NT2/D1 (cell line): ENCODE data around the gene CCDC78.

Experiments used
- DNase-seq: peaks from one replicate; pipeline ENCODE4 v3.0.0-alpha.2; 2011; ENCODE audit warnings: low read depth, low spot score
- H3K27me3 ChIP-seq: 2 replicates; pipeline ENCODE4 v1.6.0; 2011; ENCODE audit warnings: mild to moderate bottlenecking; ENCODE audit not compliant: insufficient read length, insufficient read depth
- H3K36me3 ChIP-seq: 2 replicates; pipeline ENCODE4 v1.6.1; 2011; ENCODE audit warnings: mild to moderate bottlenecking, low read length, mixed read lengths; ENCODE audit not compliant: insufficient read depth, insufficient read length
- H3K4me1 ChIP-seq: 2 replicates; pipeline ENCODE4 v1.5.1; 2011; ENCODE audit not compliant: insufficient read depth, insufficient read length
- H3K4me3 ChIP-seq: 2 replicates; pipeline ENCODE4 v1.5.1; 2011; ENCODE audit warnings: low read depth; ENCODE audit not compliant: insufficient read length
- H3K9ac ChIP-seq: 2 replicates; pipeline ENCODE4 v1.6.0; 2011; ENCODE audit warnings: low read depth; ENCODE audit not compliant: insufficient read length
- H3K9me3 ChIP-seq: 2 replicates; pipeline ENCODE4 v1.5.1; 2011; ENCODE audit warnings: mild to moderate bottlenecking, low read length; ENCODE audit not compliant: insufficient read depth
- SUZ12 ChIP-seq: IDR thresholded peaks from 2 replicates; pipeline ENCODE4 v1.6.1; 2011; ENCODE audit not compliant: insufficient read length, insufficient read depth; ENCODE audit errors: extremely low read depth
- YY1 ChIP-seq: IDR thresholded peaks from 2 replicates; pipeline ENCODE4 v1.6.1; 2011; ENCODE audit not compliant: insufficient read length, insufficient read depth
- ZNF274 ChIP-seq: IDR thresholded peaks from 2 replicates; pipeline ENCODE4 v1.6.1; 2011; ENCODE audit warnings: mild to moderate bottlenecking, low read depth, low read length

Gene CCDC78

GRCh38 chr16:769184-769784 lies 43.0 kb upstream of the CCDC78 start:
- TF ChIP-seq SUZ12, result no peak
- no peak for TF ChIP-seq ZNF274
- TF ChIP-seq YY1, result no peak
- H3K27me3 ChIP-seq, result no peaks in the 10 kb centered on the region
- H3K9ac ChIP-seq, result no peak overlapping the region
- DNase-seq, result no peak
- H3K9me3 ChIP-seq, result no peaks in the 10 kb centered on the region
- H3K4me3 ChIP-seq, result no peak overlapping the region
- no peaks in the 10 kb centered on the region for H3K36me3 ChIP-seq
- H3K4me1 ChIP-seq, result peaks cover 17% of the 10 kb centered on the region

- H3K9ac ChIP-seq, result no peak overlapping the region
- TF ChIP-seq SUZ12, result no peak
- TF ChIP-seq ZNF274, result no peak
- no peak for DNase-seq
- no peaks in the 10 kb centered on the region for H3K9me3 ChIP-seq
- peaks cover 21% of the 10 kb centered on the region for H3K4me1 ChIP-seq
- H3K27me3 ChIP-seq, result no peaks in the 10 kb centered on the region
- H3K36me3 ChIP-seq, result no peaks in the 10 kb centered on the region
- H3K4me3 ChIP-seq, result no peak overlapping the region
These were observed 42.2 kb upstream of the CCDC78 start for GRCh38 chr16:768428-768827.

GRCh38 chr16:767743-768235 lies 41.5 kb upstream of the CCDC78 start:
- Histone ChIP-seq H3K36me3 (no peaks in the 10 kb centered on the region), H3K4me1 (peaks cover 19% of the 10 kb centered on the region), H3K27me3 (no peaks in the 10 kb centered on the region), H3K9me3 (no peaks in the 10 kb centered on the region), H3K4me3 (no peak overlapping the region), H3K9ac (no peak overlapping the region)
- DNase-seq, result no peak
- no peak for TF ChIP-seq YY1
- no peak for TF ChIP-seq SUZ12
- no peak for TF ChIP-seq ZNF274

- H3K4me1 ChIP-seq, result peaks cover 23% of the 10 kb centered on the region
- H3K9me3 ChIP-seq, result no peaks in the 10 kb centered on the region
- no peak overlapping the region for H3K9ac ChIP-seq
- H3K4me3 ChIP-seq, result no peak overlapping the region
- DNase-seq, result no peak
- no peak for TF ChIP-seq SUZ12
- TF ChIP-seq ZNF274, result no peak
- no peak for TF ChIP-seq YY1
- no peaks in the 10 kb centered on the region for H3K36me3 ChIP-seq
- no peaks in the 10 kb centered on the region for H3K27me3 ChIP-seq
These were observed 40.8 kb upstream of the CCDC78 start for GRCh38 chr16:766820-767640.

- Histone ChIP-seq H3K36me3 (no peaks in the 10 kb centered on the region), H3K9ac (no peak overlapping the region), H3K9me3 (no peaks in the 10 kb centered on the region), H3K4me3 (no peak overlapping the region), H3K4me1 (peaks cover 24% of the 10 kb centered on the region), H3K27me3 (no peaks in the 10 kb centered on the region)
- no peak for DNase-seq
- TF ChIP-seq SUZ12 (no peak), YY1 (no peak)
These were observed 40.0 kb upstream of the CCDC78 start for GRCh38 chr16:766008-766819.

GRCh38 chr16:765488-765865 lies 39.2 kb upstream of the CCDC78 start:
- TF ChIP-seq ZNF274, result no peak
- no peak for TF ChIP-seq YY1
- TF ChIP-seq SUZ12, result no peak
- no peaks in the 10 kb centered on the region for H3K9me3 ChIP-seq
- no peak for DNase-seq
- H3K27me3 ChIP-seq, result no peaks in the 10 kb centered on the region
- H3K36me3 ChIP-seq, result no peaks in the 10 kb centered on the region
- H3K4me3 ChIP-seq, result no peak overlapping the region
- no peak overlapping the region for H3K9ac ChIP-seq
- H3K4me1 ChIP-seq, result peaks cover 29% of the 10 kb centered on the region

GRCh38 chr16:764848-765487 lies 38.7 kb upstream of the CCDC78 start:
- H3K36me3 ChIP-seq, result no peaks in the 10 kb centered on the region
- peak overlapping the region; percentile 21 for H3K9ac ChIP-seq
- no peak for DNase-seq
- H3K4me1 ChIP-seq, result peaks cover 33% of the 10 kb centered on the region
- H3K27me3 ChIP-seq, result no peaks in the 10 kb centered on the region
- H3K4me3 ChIP-seq, result no peak overlapping the region
- TF ChIP-seq SUZ12 (no peak), YY1 (no peak), ZNF274 (no peak)
- no peaks in the 10 kb centered on the region for H3K9me3 ChIP-seq
